Epithelial cell of esophagus (primary cell): ENCODE results near the gene MAFG.

Source experiments
- DNase-seq: peaks from one replicate; pipeline ENCODE4 v3.0.0; 2010; ENCODE audit warnings: low read depth
- H3K4me3 ChIP-seq: 2 replicates; pipeline ENCODE4 v1.5.1; 2011; ENCODE audit warnings: mild to moderate bottlenecking, low read length, control low read depth
- TF ChIP-seq, protein P1 (sequence below): IDR thresholded peaks from 2 replicates; pipeline ENCODE4 v1.5.1; 2011; ENCODE audit warnings: low read depth, mild to moderate bottlenecking, low read length, control low read depth, inconsistent platforms; ENCODE audit not compliant: insufficient read depth; ENCODE audit errors: missing control alignments

Gene MAFG

DNA sequence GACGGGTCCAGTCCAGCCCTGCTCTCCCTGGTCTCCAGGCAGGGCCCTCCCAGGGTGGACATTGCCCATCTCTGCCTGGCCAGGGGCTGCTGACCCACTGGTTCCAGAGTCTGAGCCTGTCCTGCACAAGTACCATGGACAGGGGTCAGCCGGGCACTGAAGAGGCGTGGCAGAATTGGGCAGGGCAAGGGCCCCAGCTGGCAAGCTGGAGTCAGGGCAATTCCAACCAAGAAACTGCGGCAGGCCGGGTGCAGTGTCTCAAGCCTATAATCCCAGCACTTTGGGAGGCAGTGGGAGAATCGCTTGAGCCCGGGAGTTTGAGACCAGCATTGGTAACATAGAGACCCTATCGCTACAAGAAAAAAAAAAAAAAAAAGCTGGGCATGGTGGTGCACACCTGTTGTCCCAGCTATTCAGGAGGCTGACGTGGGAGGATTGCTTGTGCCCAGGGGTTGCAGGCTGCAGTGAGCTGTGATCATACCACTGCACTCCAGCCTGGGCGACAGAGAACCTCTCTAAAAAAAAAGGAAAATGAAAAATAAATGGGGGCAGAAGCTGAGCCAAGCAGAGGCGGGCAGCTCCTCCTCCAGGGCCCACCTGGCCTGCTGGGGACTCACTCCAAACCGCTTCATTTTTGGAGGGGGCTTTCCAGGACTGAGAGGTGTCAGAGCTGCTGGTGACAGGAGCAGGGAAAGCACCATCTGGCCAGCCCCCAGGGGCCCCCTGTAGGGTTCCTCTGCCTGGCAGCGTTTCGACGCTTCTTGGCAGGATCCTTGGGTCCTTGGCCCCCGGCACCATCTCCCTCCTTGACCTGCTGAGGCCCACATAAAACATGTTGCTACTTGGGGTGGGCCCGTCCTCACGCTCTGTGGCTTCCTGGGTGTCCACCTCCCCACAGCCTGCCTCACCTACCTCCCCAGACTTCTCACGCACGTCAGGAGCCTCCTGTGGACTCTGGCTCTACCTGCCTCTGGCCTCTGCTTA lies 2.9 kb upstream of the MAFG start:
- TF ChIP-seq, protein P1, sequence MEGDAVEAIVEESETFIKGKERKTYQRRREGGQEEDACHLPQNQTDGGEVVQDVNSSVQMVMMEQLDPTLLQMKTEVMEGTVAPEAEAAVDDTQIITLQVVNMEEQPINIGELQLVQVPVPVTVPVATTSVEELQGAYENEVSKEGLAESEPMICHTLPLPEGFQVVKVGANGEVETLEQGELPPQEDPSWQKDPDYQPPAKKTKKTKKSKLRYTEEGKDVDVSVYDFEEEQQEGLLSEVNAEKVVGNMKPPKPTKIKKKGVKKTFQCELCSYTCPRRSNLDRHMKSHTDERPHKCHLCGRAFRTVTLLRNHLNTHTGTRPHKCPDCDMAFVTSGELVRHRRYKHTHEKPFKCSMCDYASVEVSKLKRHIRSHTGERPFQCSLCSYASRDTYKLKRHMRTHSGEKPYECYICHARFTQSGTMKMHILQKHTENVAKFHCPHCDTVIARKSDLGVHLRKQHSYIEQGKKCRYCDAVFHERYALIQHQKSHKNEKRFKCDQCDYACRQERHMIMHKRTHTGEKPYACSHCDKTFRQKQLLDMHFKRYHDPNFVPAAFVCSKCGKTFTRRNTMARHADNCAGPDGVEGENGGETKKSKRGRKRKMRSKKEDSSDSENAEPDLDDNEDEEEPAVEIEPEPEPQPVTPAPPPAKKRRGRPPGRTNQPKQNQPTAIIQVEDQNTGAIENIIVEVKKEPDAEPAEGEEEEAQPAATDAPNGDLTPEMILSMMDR = no peak
- H3K4me3 ChIP-seq = no peak overlapping the region
- no peak for DNase-seq

DNA sequence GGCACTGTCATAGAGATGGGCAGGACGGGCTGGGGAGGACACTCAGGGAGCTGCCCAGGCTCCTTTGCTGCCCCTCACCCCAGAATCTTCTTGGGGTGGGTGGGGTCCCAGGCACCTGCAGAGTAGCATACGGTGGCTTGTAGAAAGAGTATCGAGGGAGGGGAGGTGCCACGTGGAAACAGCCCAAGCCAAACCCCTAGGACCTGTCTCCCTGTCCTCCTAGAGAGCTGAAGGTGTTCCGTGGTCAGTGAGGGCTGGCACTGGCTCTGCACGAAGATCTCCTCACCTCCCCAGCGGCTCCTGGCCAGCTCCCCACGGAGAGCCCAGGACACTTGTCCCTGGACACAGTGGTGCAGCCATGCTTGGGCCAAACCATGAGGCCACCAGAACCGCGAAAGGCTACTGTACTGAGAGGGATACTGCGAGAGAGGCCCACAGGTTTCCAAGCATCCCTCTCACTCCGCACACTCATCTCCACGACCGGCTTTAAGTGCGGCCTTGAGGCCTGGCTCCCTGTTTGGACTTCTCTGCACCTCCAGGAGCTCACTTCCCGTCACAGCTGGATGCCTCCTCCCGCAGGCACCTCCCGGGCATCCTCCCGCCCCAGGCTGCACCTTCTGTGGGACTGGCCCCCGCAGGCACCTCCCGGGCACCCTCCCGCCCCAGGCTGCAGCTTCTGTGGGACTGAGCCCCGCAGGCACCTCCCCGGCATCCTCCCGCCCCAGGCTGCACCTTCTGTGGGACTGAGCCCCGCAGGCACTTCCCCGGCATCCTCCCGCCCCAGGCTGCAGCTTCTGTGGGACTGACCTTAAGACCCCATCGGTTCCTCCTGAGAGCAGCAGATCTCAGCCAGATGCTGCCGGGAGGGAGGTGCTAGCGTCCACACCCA lies 2.0 kb upstream of the MAFG start:
- TF ChIP-seq, protein P1 = no peak
- no peak overlapping the region for H3K4me3 ChIP-seq

DNA sequence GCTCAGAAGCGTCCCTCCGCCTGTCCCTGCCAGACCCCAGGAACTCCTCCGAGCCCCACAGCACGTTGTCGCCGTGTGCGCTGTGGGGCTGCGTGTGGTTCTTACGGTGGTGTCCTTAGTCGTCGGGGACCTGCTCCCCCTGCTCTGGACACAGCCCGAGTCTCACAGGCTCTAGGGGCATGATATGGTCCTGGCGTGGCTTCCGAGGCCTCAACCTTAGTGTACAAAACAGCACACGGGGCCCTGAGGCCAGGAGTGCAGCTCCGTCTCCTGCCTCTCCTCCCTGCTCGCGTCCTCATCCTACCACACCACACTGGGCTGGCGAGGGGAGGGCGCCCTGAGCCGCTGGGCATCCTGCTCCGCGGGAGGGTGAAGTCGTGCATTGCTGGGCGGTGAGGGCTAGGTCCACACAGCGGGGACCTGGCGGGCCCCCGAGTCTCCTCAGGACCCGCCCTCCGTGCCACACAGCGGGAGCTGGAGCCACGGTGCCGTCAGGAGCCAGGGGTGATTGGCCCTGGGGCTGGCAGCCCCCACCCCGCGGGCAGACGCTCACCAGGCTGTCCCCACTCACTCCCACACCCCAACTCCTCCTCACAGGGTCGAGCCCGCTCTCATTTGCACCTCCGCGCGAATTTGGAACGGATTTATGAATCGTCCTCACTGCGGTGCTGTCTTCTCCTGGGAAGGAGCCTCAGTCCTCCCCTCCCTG lies 1.2 kb upstream of the MAFG start:
- TF ChIP-seq, protein P1 = no peak
- H3K4me3 ChIP-seq = peak overlapping the region; percentile 59
- DNase-seq = no peak

More for the DNA sequence above, 2.0 kb upstream of the MAFG start:
- no peak for DNase-seq

DNA sequence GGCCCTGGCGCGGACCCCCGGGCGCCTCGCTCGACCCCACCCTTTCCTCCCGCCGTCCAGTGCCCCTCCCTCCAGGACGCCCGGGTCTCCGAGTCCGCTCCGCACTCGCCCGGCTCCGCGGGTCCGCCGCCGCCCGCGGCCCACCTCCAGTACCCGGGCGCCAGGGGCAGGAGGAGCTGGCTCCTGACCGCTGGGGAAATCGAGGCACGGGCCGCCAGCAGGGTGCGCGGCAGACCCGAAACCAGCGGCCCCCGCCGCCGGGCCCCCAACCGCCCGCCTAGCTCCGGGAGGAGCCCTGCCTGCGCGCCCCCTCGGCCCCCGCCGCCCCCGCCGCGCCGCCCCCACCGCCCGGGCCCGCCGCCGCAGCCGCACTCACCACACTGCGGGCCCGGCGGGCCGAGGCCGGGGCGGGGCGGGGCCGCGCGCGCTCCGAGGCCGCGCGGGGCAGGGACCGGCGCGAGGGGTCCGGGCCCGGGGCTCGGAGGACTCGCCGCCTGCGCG lies 333 bp downstream of the MAFG start:
- TF ChIP-seq, protein P1 = no peak
- no peak for DNase-seq
- peak overlapping the region; percentile 70 for H3K4me3 ChIP-seq

DNA sequence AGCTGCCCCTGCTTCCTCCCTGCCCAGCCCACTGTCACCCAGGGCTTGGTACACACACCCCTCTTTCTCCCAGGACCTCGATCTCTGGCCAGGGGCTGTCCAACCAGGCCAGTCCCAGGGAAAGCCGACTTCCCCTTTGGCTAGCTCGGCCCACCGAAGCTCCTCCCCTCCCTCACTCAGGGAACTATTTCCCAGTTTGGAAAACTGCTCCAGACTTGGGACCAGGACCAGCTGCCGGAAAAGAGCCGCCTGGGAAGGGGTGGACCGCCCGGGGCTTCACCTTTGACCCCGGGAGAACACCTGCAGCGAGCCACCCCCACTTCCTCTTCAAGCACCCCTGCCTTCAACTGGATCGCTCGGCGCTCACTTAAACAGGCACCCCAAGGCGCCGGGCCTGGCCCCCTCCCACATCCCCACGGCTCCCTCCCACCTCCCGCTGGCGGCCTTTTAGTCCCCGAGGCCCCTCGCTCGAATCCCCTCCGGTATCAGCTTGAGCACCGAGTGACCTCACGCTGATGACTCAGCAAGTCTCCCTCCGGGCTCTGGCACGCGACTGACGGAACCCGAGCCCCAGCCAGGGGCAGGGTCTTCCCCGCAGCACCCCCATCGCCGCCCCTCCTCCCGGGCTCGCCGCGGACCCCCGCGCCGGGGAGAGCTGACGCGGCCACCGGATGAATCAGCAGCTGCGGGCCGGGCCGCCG lies 934 bp downstream of the MAFG start:
- TF ChIP-seq, protein P1 = no peak
- DNase-seq = peak; percentile 57

DNA sequence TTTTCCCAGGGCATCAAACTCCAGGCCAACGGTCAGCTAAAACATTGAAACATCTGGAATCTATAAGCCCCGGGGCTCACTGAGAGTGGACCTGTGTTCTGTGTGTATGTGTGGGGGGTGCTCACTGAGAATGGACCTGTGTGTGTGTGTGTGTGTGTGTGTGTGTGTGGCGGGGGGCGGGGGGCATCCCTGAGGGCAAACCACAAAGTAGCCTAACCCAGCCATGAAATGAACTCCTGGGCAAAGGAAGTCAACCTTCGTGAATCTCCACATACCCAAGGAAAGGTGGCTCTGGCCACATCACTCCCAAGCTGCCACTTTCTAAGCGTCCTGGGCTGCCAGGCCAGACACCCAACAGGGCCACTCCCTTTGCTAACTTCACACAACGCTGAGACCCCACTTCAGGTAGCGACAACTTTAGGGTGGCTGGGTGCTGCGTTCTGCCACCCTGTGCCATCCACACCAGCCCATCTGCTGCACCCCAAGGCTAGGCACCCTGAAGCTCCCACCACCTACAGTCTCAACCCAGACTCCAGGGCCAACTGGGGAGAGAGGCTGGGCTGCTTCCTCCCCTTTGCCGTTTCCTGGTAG lies 1.6 kb downstream of the MAFG start:
- DNase-seq = no peak
- H3K4me3 ChIP-seq = peak overlapping the region; percentile 70
- TF ChIP-seq, protein P1 = no peak

More for the DNA sequence above, 934 bp downstream of the MAFG start:
- H3K4me3 ChIP-seq = peak overlapping the region; percentile 70
